ENCODE measurements around the gene RAPGEF3. TPM values are rescaled to one million over a fixed set of nuclear protein-coding genes. Genes with fewer than 3 reads are reported as not detected.
A peak's percentile ranks its signal among the peaks of the same experiment; 100 is the strongest.

RAPGEF3 gene
- total and polyA plus RNA-seq, 4 donors, result 1.3 to 4.3 (median 1.4) TPM

DNA sequence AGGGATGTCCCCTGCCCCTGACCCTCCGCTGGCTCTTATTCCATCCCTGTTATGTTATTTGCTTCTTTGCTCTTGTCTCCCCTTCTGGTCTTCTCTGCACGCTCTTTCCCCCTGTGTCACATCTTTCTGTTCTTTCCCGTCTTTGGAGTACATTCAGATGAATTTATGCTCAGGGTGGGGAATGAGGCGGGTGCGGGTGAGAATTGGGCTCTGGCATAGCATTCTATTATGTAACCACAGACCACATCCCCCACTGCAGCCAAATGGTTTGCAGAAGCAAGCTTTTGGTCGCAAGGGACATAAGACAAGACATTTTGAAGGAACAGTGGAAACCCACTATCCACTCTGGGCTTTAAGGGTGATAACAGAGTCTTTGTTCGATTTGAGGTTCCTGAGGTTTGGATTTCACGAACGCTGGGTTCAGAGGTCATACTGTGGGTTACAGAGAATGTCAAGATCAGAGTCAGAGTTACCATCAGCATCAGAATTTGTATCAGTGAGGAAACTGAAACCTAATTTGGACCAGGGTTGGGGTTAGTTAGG, 37.2 kb downstream of the RAPGEF3 start:
- TF ChIP-seq, protein P1, sequence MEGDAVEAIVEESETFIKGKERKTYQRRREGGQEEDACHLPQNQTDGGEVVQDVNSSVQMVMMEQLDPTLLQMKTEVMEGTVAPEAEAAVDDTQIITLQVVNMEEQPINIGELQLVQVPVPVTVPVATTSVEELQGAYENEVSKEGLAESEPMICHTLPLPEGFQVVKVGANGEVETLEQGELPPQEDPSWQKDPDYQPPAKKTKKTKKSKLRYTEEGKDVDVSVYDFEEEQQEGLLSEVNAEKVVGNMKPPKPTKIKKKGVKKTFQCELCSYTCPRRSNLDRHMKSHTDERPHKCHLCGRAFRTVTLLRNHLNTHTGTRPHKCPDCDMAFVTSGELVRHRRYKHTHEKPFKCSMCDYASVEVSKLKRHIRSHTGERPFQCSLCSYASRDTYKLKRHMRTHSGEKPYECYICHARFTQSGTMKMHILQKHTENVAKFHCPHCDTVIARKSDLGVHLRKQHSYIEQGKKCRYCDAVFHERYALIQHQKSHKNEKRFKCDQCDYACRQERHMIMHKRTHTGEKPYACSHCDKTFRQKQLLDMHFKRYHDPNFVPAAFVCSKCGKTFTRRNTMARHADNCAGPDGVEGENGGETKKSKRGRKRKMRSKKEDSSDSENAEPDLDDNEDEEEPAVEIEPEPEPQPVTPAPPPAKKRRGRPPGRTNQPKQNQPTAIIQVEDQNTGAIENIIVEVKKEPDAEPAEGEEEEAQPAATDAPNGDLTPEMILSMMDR (IDR thresholded peaks at IDR 0.05; ENCODE audit: low read depth, low read length, missing input control), result no peak
- TF ChIP-seq TAF1 (conservative IDR thresholded peaks at IDR 0.05) (no peak), SP1 (IDR thresholded peaks at IDR 0.05) (no peak)
- TF ChIP-seq, protein P2, sequence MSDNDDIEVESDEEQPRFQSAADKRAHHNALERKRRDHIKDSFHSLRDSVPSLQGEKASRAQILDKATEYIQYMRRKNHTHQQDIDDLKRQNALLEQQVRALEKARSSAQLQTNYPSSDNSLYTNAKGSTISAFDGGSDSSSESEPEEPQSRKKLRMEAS (IDR thresholded peaks at IDR 0.05), result no peak
- H3K36me3 ChIP-seq (ENCODE audit: control insufficient read depth in 4 of 4, insufficient read depth in 3 of 4, low read depth in 1 of 4, low read length in 3 of 4), result peaks cover 0 to 9% (median 2%) of the 10 kb centered on the region in 4 donors
- H3K4me1 ChIP-seq (ENCODE audit: control insufficient read depth in 4 of 4, insufficient read depth in 4 of 4, low read length in 3 of 4), result peaks cover 0 to 2% (median 0%) of the 10 kb centered on the region in 4 donors
- WGBS, result 83% methylated on average over 9 of the region's 9 CpGs
- no peak overlapping the region for H3K27ac ChIP-seq (ENCODE audit: low read depth in 1 of 2, low read length in 2 of 2)
- no peak for DNase-seq (ENCODE audit: low spot score)
- H3K4me3 ChIP-seq (ENCODE audit: low read depth in 1 of 3, low read length in 3 of 3), result no peak overlapping the region
- H3K9me3 ChIP-seq (ENCODE audit: control insufficient read depth in 4 of 4, low read length in 3 of 4), result no peaks in the 10 kb centered on the region
- H3K9ac ChIP-seq (ENCODE audit: low read depth in 1 of 2, low read length in 2 of 2), result no peak overlapping the region
- no peaks in the 10 kb centered on the region for H3K27me3 ChIP-seq (ENCODE audit: control insufficient read depth in 4 of 4, insufficient read depth in 4 of 4, low read length in 3 of 4)

DNA sequence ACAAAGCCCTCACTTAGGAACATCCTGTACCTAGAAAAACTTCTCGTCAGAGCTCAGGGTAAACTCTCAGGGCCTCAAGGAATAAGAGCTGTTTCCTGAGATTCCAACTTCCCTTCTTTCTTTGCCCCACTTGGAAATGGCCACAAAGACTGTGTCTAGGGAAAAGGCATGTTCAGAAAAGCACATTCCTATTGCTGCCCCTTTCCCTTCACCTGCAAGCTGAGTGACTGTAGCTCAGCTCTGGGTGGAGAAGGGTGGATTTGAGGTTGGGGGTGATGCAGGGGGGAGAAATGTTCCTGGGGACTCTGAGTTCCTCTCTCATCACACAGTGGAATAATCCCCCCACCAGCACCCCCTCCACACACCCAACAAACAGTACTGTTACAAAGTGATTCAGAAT, 40.1 kb downstream of the RAPGEF3 start:
- H3K9me3 ChIP-seq (ENCODE audit: control insufficient read depth in 4 of 4, low read length in 3 of 4), result no peaks in the 10 kb centered on the region
- peaks cover 0 to 9% (median 2%) of the 10 kb centered on the region in 4 donors for H3K36me3 ChIP-seq (ENCODE audit: control insufficient read depth in 4 of 4, insufficient read depth in 3 of 4, low read depth in 1 of 4, low read length in 3 of 4)
- DNase-seq (ENCODE audit: low spot score), result no peak
- peaks cover 6 to 12% (median 9%) of the 10 kb centered on the region in 4 donors for H3K4me1 ChIP-seq (ENCODE audit: control insufficient read depth in 4 of 4, insufficient read depth in 4 of 4, low read length in 3 of 4)
- H3K27ac ChIP-seq (ENCODE audit: low read depth in 1 of 2, low read length in 2 of 2), result no peak overlapping the region
- TF ChIP-seq FOXA2 (IDR thresholded peaks at IDR 0.05) (no peak), RXRA (IDR thresholded peaks at IDR 0.05) (no peak), SP1 (IDR thresholded peaks at IDR 0.05) (no peak)
- TF ChIP-seq, protein P1 (IDR thresholded peaks at IDR 0.05; ENCODE audit: low read depth, low read length, missing input control), result no peak
- H3K9ac ChIP-seq (ENCODE audit: low read depth in 1 of 2, low read length in 2 of 2), result no peak overlapping the region
- H3K4me3 ChIP-seq (ENCODE audit: low read depth in 1 of 3, low read length in 3 of 3), result no peak overlapping the region
- no peaks in the 10 kb centered on the region for H3K27me3 ChIP-seq (ENCODE audit: control insufficient read depth in 4 of 4, insufficient read depth in 4 of 4, low read length in 3 of 4)
- WGBS, result 87% methylated on average over 1 of the region's 1 CpG

DNA sequence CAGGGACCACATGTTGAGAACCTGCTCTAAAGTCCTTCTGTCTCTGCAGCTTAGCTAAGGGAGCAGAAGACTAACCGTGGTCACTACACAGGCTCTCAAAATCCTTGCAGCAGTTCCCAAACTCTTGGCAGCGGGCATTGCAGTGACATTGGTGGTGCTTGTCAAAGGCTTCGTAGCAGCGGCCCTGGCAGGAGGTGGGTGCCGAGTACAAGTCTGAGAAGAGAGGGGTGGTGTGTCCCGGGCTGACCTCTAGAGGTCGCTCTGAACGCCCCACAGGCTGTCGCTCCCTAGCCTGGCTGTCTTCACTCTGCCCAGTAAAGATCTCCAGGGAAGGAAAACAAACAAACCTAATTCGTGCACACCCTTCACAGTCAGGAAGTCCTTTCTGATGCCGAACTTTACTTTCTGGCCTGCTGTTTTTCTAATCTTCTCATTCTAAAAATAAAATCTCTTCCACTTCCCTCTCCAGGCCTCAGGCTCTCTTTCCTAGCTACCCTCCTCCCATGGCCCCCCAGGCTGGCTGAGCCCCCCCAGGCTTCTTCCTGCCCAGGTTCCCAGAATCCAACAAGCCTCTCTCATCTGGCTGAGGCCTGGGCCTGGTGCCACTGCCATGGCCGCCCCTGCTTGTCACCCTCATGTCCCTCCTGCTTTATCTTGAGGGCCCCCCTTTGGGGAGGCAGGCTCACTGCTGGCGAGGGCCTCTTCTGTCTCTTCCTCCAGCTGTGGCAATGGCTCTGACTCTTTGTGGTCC, 41.1 kb downstream of the RAPGEF3 start:
- peak; percentile 58 for DNase-seq (ENCODE audit: low spot score)
- no peaks in the 10 kb centered on the region for H3K9me3 ChIP-seq (ENCODE audit: control insufficient read depth in 4 of 4, low read length in 3 of 4)
- peaks cover 6 to 12% (median 9%) of the 10 kb centered on the region in 4 donors for H3K4me1 ChIP-seq (ENCODE audit: control insufficient read depth in 4 of 4, insufficient read depth in 4 of 4, low read length in 3 of 4)
- H3K27ac ChIP-seq (ENCODE audit: low read depth in 1 of 2, low read length in 2 of 2), result peak overlapping the region; percentile 46 to 54
- H3K27me3 ChIP-seq (ENCODE audit: control insufficient read depth in 4 of 4, insufficient read depth in 4 of 4, low read length in 3 of 4), result no peaks in the 10 kb centered on the region
- no peak overlapping the region for H3K4me3 ChIP-seq (ENCODE audit: low read depth in 1 of 3, low read length in 3 of 3)
- WGBS, result 47% methylated on average over 13 of the region's 13 CpGs
- H3K36me3 ChIP-seq (ENCODE audit: control insufficient read depth in 4 of 4, insufficient read depth in 3 of 4, low read depth in 1 of 4, low read length in 3 of 4), result peaks cover 0 to 9% (median 2%) of the 10 kb centered on the region in 4 donors
- no peak overlapping the region for H3K9ac ChIP-seq (ENCODE audit: low read depth in 1 of 2, low read length in 2 of 2)
- TF ChIP-seq JUND (IDR thresholded peaks at IDR 0.05), result no peak
- peak; percentile 82 for TF ChIP-seq NR2F2 (IDR thresholded peaks at IDR 0.05)
- no peak for TF ChIP-seq FOXA2 (IDR thresholded peaks at IDR 0.05)
- TF ChIP-seq HNF4G (IDR thresholded peaks at IDR 0.05), result no peak
- peak; percentile 57 to 75 for TF ChIP-seq RAD21 (IDR thresholded peaks at IDR 0.05)
- TF ChIP-seq HNF4A (conservative IDR thresholded peaks at IDR 0.05), result no peak
- TF ChIP-seq GABPA (IDR thresholded peaks at IDR 0.05 in 1 of 2, conservative IDR thresholded peaks at IDR 0.05 in 1 of 2), result no peak
- TF ChIP-seq RXRA (IDR thresholded peaks at IDR 0.05), result peak; percentile 75 to 78
- no peak for TF ChIP-seq FOXA1 (IDR thresholded peaks at IDR 0.05)
- TF ChIP-seq, protein P1 (IDR thresholded peaks at IDR 0.05; ENCODE audit: low read depth, low read length, missing input control), result peak; percentile 40
- no peak for TF ChIP-seq TAF1 (conservative IDR thresholded peaks at IDR 0.05)
- no peak for TF ChIP-seq YY1 (IDR thresholded peaks at IDR 0.05)
- TF ChIP-seq, protein P2 (IDR thresholded peaks at IDR 0.05), result no peak
- TF ChIP-seq, protein P3, sequence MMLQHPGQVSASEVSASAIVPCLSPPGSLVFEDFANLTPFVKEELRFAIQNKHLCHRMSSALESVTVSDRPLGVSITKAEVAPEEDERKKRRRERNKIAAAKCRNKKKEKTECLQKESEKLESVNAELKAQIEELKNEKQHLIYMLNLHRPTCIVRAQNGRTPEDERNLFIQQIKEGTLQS (IDR thresholded peaks at IDR 0.05), result no peak
- TF ChIP-seq EGR1 (IDR thresholded peaks at IDR 0.05; ENCODE audit: low read depth in 2 of 2), result no peak
